Measurements from ENCODE around the gene GATA2. TPM values are rescaled to one million over a fixed set of nuclear protein-coding genes. Genes with fewer than 3 reads are reported as not detected.

GATA2 gene
- total RNA-seq, 1 experiment from 2014 or later, result 10.1 TPM

GRCh38 chr3:128502712-128503111 lies 9.7 kb upstream of the GATA2 start:
- no peak for DNase-seq (ENCODE audit: low read depth)

GRCh38 chr3:128501431-128501830 lies 8.4 kb upstream of the GATA2 start:
- no peak for DNase-seq (ENCODE audit: low read depth)

GRCh38 chr3:128500556-128500955 lies 7.6 kb upstream of the GATA2 start:
- DNase-seq (ENCODE audit: low read depth), result no peak

GRCh38 chr3:128499724-128500275 lies 6.8 kb upstream of the GATA2 start:
- peak; percentile 66 for DNase-seq (ENCODE audit: low read depth)

- no peak for DNase-seq (ENCODE audit: low read depth)
Observed at GRCh38 chr3:128498901-128499530, 6.0 kb upstream of the GATA2 start.

- DNase-seq (ENCODE audit: low read depth), result no peak
Observed at GRCh38 chr3:128498127-128498626, 5.2 kb upstream of the GATA2 start.

- peak; percentile 65 for DNase-seq (ENCODE audit: low read depth)
Observed at GRCh38 chr3:128497305-128498126, 4.5 kb upstream of the GATA2 start.

GRCh38 chr3:128496602-128497304 lies 3.8 kb upstream of the GATA2 start:
- DNase-seq (ENCODE audit: low read depth), result peak; percentile 49

- DNase-seq (ENCODE audit: low read depth), result no peak
Observed at GRCh38 chr3:128496019-128496601, 3.1 kb upstream of the GATA2 start.

- no peak for DNase-seq (ENCODE audit: low read depth)
Observed at GRCh38 chr3:128495435-128495970, 2.5 kb upstream of the GATA2 start.

GRCh38 chr3:128494367-128494650 lies 1.3 kb upstream of the GATA2 start:
- no peak for DNase-seq (ENCODE audit: low read depth)

GRCh38 chr3:128493570-128494366 lies 767 bp upstream of the GATA2 start:
- no peak for DNase-seq (ENCODE audit: low read depth)

- no peak for DNase-seq (ENCODE audit: low read depth)
Observed at GRCh38 chr3:128491941-128492670, 895 bp downstream of the GATA2 start.

GRCh38 chr3:128491691-128491940 lies 1.4 kb downstream of the GATA2 start:
- DNase-seq (ENCODE audit: low read depth), result no peak

GRCh38 chr3:128490915-128491690 lies 1.9 kb downstream of the GATA2 start:
- DNase-seq (ENCODE audit: low read depth), result no peak

GRCh38 chr3:128490650-128490914 lies 2.4 kb downstream of the GATA2 start:
- DNase-seq (ENCODE audit: low read depth), result no peak

- peak; percentile 39 for DNase-seq (ENCODE audit: low read depth)
Observed at GRCh38 chr3:128489927-128490649, 2.9 kb downstream of the GATA2 start.

GRCh38 chr3:128489674-128489926 lies 3.4 kb downstream of the GATA2 start:
- DNase-seq (ENCODE audit: low read depth), result no peak

GRCh38 chr3:128488991-128489673 lies 3.9 kb downstream of the GATA2 start:
- DNase-seq (ENCODE audit: low read depth), result no peak

All from RPMI7951 (cell line).